ENCODE measurements around the gene PIK3CA.

PIK3CA gene

DNA sequence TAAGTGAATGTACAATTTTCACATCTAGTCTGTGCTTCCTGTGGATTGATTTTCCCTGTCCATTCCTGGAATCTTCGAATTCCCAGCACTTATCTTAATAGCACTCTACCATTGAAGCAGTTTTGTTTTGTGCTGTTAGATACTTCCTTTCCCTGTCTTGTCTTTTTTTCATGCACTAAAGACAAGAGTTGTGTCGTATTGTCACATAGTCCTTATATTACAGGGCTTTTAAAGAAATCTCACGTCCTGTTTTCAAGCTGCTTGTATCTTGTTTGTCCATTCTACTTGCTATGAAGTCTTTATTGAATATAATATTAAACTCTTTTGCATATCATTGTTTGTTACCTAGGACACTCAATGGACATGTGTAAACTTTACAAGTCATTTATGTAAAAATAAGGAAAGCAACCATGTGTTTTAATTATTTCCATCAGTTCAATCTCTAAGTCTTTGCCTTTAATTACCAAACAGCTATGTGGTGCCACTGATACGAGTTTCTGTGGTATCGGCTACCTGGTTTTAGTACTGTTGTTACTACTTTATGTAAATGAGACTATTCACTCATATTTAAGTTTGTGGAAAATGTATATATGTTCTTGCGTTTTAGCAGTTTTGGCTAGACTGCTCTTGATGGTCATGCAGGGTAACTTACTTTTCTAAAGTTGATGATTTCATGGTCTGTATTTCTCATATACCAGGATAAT, 10.3 kb downstream of the PIK3CA start:
- DNase-seq, result no peak

DNA sequence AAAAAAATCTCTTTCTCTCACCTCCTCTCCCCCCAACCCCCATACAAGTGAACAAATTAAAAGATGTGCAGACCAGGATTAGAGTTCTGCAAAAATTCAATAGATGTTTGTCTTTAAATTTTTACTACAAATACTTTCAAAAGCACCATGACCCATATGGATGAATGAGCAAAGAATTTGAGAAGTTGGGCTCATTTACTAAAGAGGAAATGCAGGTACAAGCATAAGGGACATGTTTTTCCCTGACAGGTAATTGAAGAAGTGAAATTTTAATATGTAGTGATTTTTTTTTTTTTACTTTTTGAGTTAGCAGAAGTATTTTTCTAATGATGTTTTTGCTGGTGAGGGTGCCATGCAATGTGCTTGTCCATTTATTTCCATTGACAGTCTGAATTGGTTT, 15.3 kb downstream of the PIK3CA start:
- no peak for DNase-seq

DNA sequence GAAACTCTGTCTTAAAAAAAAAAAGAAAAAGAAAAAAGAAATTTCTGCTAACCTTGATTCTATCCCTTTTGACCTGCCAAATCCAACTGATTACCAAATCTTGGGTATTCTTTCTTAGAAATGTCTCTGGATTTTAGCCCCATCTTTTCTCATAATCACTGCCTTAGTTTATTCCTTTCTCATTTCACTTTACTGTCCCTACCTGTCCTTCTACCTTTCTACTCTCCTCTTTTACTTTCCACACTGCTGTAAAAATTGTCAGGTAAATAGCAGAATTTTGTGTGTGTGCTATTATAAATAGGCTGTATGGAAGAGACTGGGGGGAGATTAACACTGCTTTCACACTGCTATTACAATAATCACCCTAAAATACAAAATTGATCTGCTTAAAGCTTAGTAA, 16.7 kb downstream of the PIK3CA start:
- no peak for DNase-seq

DNA sequence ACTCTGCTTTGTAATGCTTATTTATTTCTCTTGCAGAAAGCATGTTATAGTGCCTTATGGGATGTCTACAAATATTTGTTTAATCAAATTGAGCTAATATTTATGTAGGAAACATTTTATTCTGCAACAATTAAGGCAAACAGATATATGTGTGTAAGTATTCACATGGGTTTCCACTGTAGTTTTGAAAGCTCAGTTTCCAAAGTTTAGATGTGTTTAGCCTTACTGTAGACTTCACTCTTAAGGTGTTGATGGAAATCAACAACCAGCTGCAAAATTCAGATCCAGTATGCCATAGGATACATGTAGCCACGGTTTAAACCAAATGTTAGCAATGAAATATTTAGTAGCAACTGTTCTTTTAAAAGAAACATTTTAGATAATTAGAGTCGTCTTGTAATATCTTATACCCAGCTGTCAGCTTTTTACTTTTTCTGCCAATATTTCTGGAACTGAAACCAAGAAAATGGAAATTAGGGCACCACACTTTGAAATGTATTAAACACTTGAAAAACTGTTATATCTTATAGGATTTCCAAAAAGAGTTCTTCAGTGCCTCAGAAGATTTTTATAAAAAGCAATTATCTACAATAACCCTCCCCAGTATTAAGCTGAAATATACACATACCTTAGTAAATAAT, 18.5 kb downstream of the PIK3CA start:
- DNase-seq, result no peak

DNA sequence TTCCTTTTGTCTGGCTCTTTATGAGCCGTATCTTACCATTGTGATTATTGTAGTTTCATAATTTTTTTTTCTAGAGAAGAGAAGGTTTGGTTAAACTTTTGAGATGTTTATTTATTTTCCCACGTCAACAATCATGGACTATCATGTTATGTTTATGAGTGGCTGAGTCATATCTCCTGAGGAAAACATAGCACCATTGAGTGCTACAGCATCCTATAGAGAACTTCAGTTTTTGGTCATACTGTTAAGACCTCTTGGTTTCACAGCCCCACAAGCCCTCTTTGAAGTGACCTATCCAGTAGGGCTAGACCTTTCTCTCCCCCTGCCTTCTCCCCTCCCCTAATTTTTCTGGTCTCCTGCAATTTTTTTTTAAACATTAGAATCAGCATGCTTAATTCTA, 20.8 kb downstream of the PIK3CA start:
- no peak for DNase-seq

DNA sequence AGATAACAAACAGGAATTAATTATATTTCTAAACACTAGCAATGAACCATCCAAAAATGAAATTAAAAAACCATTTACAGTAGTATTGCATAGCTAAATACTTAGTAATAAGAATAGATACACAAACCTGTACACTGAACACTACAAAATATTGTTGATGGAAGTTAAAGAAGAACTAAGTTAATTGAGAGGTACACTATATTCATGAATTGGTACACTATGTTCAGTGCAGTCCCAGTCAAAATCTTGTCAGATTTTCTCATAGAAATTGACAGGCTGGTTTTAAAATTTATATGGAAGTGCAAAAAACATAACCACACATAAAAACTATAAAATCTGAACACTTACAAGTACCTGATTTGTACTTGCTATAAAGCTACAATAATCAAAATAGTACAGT, 24.4 kb downstream of the PIK3CA start:
- no peak for DNase-seq

DNA sequence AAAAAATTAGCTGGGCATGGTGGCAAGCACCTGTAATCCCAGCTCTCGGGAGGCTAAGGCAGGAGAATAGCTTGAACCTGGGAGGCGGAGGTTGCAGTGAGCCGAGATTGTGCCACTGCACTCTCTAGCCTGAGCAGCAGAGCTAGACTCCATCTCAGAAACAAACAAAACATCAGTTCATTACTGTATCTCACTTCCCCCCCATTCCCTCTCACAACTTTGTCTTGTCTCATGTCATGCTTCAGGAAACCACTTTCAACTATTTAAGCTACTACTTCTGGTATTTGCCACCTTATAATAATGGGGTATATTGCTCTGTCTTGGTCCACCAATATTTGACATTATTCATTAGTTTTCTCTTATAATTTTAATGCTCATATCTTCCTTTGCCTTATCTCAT, 26.2 kb downstream of the PIK3CA start:
- no peak for DNase-seq

DNA sequence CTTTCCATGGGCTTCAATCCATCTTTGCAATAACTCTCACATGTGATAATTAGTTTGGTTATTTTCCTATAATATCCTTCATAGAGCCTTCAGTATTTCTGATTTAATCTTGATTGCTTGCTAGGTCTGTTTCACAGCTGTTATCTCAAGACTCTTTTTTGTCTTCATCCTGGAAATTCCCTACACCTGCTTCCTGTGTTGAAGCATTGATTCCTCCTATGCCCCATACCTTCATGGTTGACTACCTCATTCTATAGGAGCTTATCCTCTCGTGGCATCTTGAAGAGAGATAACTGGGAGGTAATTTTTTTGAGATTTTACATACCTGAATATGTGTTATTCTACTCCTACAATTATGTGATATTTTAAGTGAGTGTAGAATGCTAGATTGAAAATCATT, 26.7 kb downstream of the PIK3CA start:
- no peak for DNase-seq

DNA sequence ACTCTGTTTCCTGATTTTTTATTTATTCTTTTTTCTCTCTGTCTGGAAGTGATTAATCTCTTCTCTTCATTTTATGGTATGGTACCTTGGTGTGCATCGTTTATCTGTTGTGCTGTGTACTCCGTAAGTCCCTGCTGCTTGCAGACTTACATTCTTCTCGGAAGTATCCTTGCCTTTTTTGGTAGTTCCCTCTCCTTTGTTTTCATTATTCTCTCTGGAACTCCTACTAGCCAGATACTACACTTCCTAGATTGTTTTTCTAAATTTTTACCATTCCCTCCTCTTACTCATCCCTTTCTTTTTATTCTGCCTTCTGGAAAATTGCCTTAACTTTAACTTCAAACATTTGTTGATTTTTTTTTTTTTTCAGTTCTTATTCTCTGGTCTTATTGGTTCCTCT, 27.2 kb downstream of the PIK3CA start:
- no peak for DNase-seq

DNA sequence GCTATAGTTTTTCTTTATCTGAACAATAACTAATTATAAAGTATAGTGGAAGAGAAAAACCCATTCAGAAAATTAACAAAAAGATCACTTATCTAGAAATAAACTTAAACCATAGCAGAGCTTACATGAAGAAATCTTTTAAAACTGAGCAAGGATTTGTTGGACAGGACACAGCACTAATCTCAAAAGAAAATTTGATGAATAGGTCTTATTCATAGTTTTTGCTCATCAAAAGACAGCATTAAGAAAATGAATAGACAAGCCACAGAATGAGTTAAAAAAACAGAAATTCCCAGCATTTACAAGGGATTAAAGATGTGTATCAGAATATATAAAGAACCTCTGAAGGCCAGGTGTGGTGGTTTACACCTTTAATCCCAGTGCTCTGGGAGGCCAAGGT, 29.5 kb downstream of the PIK3CA start:
- no peak for DNase-seq

DNA sequence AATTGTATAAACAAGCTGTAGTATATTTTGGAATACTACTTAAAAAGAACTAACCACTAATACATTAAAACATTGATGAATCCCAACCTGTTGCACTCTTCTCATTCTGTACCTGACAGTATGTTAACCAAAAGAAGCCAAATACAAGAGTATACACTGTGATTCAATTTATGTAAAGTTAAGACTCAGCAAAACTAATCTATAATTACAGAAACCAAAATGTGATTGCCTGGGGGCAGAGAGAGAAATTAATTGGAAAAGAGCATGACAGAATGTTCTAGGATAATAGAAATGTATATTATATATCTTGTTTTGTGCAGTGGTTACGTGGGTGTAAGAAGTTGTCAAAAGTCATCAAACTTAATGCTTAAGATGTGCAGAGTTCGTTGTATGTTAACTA, 31.1 kb downstream of the PIK3CA start:
- no peak for DNase-seq

DNA sequence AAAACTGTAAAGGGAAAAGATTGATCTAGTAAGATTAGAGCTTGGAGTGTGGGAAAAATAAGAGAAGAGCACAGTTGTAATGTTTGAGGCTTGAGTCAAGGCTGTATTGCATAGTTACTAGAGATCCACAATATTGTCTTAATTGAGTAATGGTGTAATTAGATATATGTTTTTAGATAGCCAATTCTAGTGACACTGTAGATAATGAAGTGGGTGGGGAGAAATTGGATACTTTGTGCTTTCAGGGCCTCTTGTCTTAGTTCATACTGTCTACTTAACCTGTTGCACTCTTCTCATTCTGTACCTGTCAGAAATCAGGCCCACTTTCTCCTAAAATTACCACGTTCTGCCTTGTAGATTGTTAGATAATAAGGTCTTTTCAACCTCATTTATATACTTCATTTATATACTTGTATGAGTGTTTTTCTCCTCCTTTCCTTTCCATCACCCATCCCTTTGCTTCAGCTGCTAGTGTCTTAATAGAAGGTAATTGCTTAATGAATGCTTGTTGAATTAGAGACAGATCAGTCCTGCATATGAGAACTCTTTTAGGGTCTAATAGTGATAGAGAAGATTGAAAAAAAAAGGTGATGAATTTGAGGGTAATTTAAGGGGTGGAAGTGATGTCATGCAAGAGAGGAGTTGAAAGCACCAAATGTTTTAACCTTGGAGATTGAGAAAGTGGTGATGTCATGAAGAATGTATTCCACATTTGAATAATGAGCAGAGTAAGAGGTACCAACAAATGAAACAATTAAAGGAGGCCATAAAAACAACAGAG, 32.0 kb downstream of the PIK3CA start:
- peak in 1 of 2 donors; percentile 9 for DNase-seq

DNA sequence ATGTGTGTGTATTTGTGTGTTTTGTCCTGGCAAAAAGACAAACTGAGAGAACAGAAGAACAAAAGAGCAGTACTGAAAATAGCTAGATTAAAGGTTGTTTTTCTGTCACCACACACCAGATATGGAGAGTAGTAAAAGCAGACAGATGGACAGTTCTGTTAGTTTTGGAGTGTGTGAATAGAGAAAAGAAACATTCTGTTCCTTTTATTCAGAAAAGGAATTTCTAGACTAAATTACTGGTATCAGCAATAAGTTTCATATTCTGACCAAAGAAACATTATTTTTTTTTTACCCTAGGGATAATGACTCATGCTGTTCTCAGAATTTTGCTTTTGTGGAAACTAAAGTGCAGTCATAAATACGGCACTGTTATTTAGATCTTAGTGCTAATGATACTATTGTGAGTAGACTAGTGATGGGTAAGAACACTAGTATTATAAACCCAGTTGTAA, 32.9 kb downstream of the PIK3CA start:
- no peak for DNase-seq

DNA sequence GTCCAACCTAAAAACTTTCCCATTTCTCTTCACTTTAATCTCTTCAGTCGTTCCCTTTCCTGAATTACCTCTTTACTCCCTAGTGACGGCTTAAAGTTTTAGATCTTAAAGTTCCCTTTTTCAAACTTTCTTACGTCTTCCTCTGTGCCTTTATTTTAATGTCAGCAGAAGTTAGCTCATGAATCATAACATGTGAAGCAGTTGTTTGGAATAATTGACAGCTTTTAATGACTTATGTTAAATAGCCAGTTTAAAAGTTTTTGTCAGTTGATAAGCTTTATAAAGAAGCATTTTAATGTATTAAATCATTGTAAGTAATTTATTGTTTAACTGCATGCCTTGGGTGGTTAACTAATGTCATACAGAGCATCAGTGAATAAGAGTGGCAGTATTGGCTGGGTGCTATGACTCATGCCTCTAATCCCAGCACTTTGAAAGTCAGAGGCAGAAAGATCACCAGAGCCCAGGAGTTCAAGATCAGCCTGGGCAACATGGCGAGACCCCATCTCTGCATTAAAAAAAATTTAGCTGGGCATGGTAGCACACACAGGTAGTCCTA, 33.9 kb downstream of the PIK3CA start:
- DNase-seq, result no peak

DNA sequence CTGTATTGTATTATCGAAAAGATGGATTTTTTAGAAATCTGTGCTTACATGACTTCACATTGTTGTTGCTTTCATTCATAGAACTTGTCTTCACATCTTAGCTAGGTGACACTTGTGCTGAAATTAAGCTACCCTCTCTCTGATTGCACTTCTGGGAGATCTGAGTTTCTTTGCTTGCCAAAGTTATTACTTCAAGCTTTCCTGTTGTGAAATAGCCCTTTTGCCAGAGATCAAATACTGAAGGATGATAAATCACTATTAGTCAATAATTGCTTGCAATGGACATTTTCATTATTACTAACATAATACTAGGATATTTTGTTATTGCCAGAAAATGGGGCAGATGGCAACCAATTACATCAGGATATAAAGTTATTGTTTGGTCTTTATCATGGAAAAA, 34.7 kb downstream of the PIK3CA start:
- no peak for DNase-seq

DNA sequence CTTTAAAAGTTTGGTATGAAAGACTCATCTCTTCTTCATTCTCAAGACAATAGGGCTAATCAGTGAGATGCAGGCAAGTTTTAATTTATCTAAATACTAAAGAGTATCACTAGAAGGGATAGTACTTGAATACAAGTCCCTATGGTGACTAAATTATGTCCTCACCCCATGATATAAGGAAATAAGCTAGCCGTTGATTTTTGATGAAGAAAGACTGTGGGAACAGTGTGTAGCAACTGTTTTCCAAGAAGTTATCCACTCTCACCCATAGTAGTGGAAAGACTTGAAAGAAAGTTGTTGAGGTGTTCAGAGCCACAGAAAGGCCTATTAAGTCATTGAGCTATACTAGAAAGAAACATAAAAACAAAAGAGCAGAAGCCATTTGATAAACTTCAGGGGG, 36.7 kb downstream of the PIK3CA start:
- DNase-seq, result no peak

DNA sequence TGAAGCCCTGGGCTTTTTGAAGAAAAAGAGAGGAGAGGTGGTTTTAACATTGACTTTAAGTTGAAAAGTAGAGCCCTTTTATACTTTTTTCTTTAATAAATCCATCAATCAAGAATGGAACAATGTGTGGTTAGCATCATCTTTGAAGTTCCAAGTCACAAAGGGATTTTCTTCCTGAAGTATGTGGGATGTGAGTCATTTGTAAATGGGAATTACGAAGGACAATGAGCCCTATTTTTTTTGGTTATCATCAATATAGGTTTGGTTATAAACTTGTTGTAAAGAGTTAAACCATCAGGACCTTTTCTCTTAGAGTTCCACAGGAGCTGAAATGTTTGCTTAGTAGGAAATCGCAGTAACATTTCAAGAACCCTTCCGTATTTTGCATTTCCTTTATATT, 38.3 kb downstream of the PIK3CA start:
- DNase-seq, result no peak

DNA sequence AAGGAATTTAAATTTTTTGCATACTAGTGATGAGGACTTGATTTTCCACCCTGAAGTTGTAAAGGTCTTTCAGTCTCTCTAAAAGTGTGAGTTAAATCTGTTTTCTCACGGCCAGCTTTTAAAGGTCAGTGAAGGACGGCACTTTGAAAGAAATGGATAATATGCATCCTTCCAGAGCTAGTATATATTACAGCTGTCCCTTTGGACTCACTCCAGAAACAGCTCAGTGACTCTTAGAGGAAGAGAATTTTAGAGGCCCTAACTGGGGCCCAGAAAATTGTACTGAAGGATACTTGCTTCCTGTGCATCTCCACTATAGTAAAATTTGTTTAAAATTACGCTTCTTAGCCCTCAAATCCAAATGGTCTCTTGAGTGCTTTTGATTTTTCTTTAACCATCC, 41.6 kb downstream of the PIK3CA start:
- no peak for DNase-seq

DNA sequence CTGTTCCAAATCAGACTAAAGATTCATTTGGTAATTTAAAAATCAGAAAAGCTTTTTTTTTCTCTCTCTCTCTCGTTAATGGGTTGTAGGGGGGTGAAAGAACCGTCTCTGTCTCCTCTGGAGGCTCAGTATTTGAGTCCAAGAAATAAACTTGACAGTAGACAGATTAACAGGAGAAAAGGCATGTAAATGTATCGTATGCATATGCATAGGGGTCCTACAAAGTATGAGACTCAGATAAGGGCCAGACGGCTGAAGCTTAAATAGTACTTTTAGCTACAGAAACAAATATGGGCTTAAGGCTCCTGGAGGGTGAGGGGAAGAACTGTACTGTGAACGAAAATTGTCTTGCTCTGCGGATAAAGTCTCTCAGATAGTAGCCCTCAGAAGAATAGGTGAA, 42.4 kb downstream of the PIK3CA start:
- DNase-seq, result no peak

DNA sequence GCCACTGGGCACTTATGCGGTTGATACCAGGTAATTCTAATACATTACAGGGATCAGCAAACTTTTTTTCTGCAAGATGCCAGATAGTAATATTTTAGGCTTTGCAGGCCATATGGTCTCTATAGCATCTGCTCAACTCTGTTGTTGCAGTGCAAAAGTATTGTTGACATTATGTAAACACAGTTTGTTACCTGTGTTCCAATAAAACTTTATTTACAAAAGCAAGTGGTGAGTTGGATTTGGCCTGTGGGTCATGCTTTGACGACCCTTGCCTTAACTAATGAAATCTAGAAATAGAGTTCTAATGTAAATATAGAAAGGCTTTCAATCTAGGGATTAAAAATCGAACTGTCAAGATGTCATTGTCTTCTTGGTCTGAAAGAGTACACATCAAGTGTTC, 44.4 kb downstream of the PIK3CA start:
- no peak for DNase-seq

DNA sequence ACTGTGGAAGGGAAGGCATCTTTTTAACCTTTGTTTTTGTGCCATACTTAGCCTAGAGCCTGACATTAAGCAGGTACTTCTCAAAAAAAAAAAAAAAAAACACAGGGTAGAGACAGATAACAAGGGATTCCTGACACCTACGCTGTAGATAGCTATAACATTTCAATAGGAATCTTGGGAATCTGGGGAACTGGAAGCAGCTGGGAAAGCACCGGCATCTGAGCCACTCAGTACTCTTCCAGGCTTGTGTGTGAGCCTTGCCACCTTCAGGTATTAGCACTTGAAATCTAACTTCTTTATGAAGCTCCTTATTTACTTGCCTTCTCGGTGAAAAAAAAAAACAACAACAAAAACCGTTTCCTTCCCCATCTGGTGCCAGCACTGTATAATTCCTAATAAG, 46.8 kb downstream of the PIK3CA start:
- DNase-seq, result no peak

DNA sequence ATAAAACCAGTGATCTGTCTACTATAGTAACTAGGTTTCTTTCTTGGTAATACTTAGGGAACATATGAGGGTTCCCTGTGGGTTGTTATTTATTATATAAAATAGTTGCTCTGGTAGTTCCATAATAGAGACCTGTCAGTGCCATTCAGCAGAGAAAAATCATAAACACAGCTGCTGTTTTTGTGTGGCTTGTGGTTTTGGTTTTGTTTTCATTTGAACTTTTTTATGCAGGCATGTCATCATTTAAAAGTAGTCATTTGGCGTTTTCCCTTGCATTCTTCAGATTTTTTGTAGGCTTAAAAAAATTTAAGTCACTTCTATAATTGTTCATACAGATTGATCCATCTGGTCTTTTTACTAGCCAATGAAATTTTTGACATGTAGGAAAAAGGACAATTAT, 47.9 kb downstream of the PIK3CA start:
- DNase-seq, result peak in 1 of 2 donors; percentile 52

DNA sequence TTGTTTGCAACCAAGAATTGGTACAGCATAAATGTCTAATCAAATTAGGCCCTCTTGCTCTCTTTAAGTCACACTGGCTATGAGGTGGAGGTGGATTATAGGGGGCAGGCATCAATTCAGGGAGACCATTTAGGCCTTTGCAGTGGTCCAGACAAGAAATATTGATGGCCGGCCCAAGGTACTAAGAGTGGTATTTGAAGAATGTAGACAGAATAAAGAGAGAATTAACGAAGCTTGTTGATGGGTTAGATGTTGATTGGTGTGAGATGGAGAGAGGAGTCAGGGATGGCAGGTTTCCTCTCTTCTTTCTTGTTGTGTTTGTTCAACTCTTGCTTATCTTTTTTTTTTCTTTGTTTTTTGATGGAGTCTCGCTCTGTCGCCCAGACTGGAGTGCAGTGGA, 48.5 kb downstream of the PIK3CA start:
- no peak for DNase-seq

DNA sequence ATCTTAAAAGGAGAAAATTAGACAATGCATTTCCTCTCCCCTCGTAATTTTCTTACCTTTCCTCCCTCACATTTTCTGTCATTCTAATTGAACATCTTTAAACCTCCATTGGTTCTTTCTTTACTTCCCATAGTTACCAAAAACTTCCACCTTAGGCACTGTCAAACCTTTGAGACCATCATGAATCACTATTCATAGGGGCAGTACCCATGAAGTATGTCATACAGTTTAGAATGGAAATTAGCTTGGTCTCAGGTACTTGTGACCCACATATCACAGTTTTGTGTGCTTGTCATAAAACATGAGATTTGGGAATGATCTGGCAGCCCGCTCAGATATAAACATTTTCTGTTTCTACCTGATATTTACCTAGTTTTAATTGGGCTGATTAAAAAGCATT, 52.6 kb downstream of the PIK3CA start:
- DNase-seq, result no peak

Measured in CD4-positive, alpha-beta T cell treated with Interferon alpha-2 for 1 hour (primary cell).